Smooth muscle cell (in vitro differentiated cells): Measurements from ENCODE around the gene TBX10. TPM values are rescaled to one million over a fixed set of nuclear protein-coding genes. Genes with fewer than 3 reads are reported as not detected.

ENCODE experiments used
- DNase-seq: peaks from one replicate; lab custom pipeline; 2025; ENCODE audit not compliant: unreplicated experiment; lab: John Stamatoyannopoulos, UW
- H2AFZ ChIP-seq: fragments of 200-600 bp; sonication (generic); 2 replicates; pipeline ENCODE4 v1.6.0; 2016; ENCODE audit warnings: antibody characterized with exemption, low read depth, mild to moderate bottlenecking
- H3F3A ChIP-seq: fragments of 200-600 bp; sonication (generic); 2 replicates; pipeline ENCODE4 v1.6.0; 2017; ENCODE audit warnings: antibody characterized with exemption, low read depth
- H3K27ac ChIP-seq: fragments of 200-600 bp; sonication (generic); 2 replicates; pipeline ENCODE4 v1.5.1; 2016; ENCODE audit warnings: low read depth, mild to moderate bottlenecking
- H3K27me3 ChIP-seq: fragments of 200-600 bp; sonication (generic); 2 replicates; pipeline ENCODE4 v1.6.1; 2016; ENCODE audit warnings: low read depth, mild to moderate bottlenecking
- H3K36me3 ChIP-seq: fragments of 200-600 bp; sonication (generic); 2 replicates; pipeline ENCODE4 v1.5.1; 2016; ENCODE audit warnings: low read depth
- H3K4me1 ChIP-seq: fragments of 200-600 bp; sonication (generic); 2 replicates; pipeline ENCODE4 v1.5.1; 2016; ENCODE audit warnings: low read depth
- H3K4me2 ChIP-seq: fragments of 200-600 bp; sonication (generic); 2 replicates; pipeline ENCODE4 v1.6.0; 2016; ENCODE audit warnings: mild to moderate bottlenecking
- H3K4me3 ChIP-seq: fragments of 200-600 bp; sonication (generic); 2 replicates; pipeline ENCODE4 v1.5.1; 2016; ENCODE audit warnings: mild to moderate bottlenecking
- H3K79me2 ChIP-seq: fragments of 200-600 bp; sonication (generic); 2 replicates; pipeline ENCODE4 v1.6.0; 2016; ENCODE audit warnings: low read depth, mild to moderate bottlenecking
- H3K9ac ChIP-seq: fragments of 200-600 bp; sonication (generic); 2 replicates; pipeline ENCODE4 v1.6.0; 2016; ENCODE audit warnings: low read depth
- H3K9me3 ChIP-seq: fragments of 200-600 bp; sonication (generic); replicated peaks from 2 replicates; pipeline ENCODE4 v1.5.1; 2016; ENCODE audit warnings: low read depth
- H4K20me1 ChIP-seq: fragments of 200-600 bp; sonication (generic); 2 replicates; pipeline ENCODE4 v1.6.0; 2016; ENCODE audit warnings: low read depth
- WGBS: methylation state at CpG from one replicate; pipeline ENCODE4 v1.1.7; 2016; ENCODE audit warnings: low lambda C conversion rate; 5-methylcytosine and 5-hydroxymethylcytosine counted together
- polyA plus RNA-seq: library from polyadenylated mRNA; unstranded; fragments of >200 nt; fragmentation: Nextera tagmentation; extraction: Ambion mirVana; gene quantifications from 2 replicates; pipeline ENCODE4 v1.2.1, GENCODE V29; 2016
- total RNA-seq: library from RNA; depleted of rRNA; stranded (reverse); fragments of >200 nt; gene quantifications from 2 replicates; pipeline ENCODE4 v1.2.3, GENCODE V29; 2014
- TF ChIP-seq, protein P1 (sequence below): fragments of 200-600 bp; sonication (generic); IDR thresholded peaks from 2 replicates; pipeline ENCODE4 v1.5.1; 2017; ENCODE audit warnings: borderline replicate concordance, mild to moderate bottlenecking, antibody characterized with exemption; ENCODE audit not compliant: insufficient read depth, poor library complexity, severe bottlenecking

TBX10 gene
- total and polyA plus RNA-seq, 2 experiments from 2014 or later: not detected

GRCh38 chr11:67668192-67668551, 28.6 kb upstream of the TBX10 start:
- WGBS: 89% methylated on average over 5 of the region's 5 CpGs
- Histone ChIP-seq H3K9ac (no peak overlapping the region), H3K27ac (no peak overlapping the region), H3K79me2 (no peaks in the 10 kb centered on the region), H2AFZ (no peak overlapping the region), H3K4me1 (no peaks in the 10 kb centered on the region), H3K36me3 (no peaks in the 10 kb centered on the region), H3K9me3 (no peaks in the 10 kb centered on the region), H4K20me1 (no peaks in the 10 kb centered on the region), H3K27me3 (no peaks in the 10 kb centered on the region), H3K4me3 (no peak overlapping the region), H3K4me2 (no peak overlapping the region), H3F3A (no peaks in the 10 kb centered on the region)
- TF ChIP-seq, protein P1, sequence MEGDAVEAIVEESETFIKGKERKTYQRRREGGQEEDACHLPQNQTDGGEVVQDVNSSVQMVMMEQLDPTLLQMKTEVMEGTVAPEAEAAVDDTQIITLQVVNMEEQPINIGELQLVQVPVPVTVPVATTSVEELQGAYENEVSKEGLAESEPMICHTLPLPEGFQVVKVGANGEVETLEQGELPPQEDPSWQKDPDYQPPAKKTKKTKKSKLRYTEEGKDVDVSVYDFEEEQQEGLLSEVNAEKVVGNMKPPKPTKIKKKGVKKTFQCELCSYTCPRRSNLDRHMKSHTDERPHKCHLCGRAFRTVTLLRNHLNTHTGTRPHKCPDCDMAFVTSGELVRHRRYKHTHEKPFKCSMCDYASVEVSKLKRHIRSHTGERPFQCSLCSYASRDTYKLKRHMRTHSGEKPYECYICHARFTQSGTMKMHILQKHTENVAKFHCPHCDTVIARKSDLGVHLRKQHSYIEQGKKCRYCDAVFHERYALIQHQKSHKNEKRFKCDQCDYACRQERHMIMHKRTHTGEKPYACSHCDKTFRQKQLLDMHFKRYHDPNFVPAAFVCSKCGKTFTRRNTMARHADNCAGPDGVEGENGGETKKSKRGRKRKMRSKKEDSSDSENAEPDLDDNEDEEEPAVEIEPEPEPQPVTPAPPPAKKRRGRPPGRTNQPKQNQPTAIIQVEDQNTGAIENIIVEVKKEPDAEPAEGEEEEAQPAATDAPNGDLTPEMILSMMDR: no peak
- no peak for DNase-seq

DNA sequence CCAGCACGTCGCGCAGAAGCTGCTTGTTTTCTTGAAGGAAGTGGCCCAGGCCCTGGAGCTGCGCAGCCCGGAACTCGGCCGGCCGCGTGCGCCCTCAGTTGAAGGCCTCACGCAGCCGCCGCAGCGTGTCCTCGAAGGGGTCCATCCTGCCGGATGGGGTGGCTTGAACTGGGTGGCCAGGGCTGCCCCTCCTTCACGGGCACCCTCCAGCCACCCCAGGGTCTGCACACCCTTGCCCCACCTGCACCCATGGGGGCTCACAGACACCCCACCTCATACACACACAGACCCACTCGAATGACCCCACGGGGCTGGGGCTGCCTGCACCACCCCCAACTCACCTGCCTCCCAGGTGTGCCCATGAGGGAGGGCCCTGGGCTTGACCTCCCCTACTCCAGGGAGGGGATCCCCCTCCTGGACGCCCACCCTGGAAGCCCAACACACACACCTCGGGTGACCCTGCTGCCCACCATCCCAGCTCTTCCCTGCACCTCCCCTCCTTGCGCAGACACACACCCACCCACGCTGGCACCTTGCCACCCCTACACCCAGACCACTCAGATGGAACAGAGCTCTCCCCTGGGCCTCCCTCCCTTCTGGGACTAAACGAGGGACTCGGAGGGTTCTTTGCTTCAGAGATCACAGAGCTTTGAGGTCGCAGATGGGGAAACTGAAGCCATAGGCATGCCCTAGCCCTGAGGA, 28.1 kb upstream of the TBX10 start:
- Histone ChIP-seq H3K4me2 (no peak overlapping the region), H3K27ac (no peak overlapping the region), H2AFZ (no peak overlapping the region), H3K9ac (no peak overlapping the region), H4K20me1 (no peaks in the 10 kb centered on the region), H3K79me2 (no peaks in the 10 kb centered on the region), H3K4me3 (no peak overlapping the region), H3K36me3 (no peaks in the 10 kb centered on the region), H3K27me3 (no peaks in the 10 kb centered on the region), H3F3A (no peaks in the 10 kb centered on the region), H3K4me1 (no peaks in the 10 kb centered on the region), H3K9me3 (no peaks in the 10 kb centered on the region)
- no peak for DNase-seq
- whole genome bisulfite sequencing: 92% methylated on average over 25 of the region's 26 CpGs
- TF ChIP-seq, protein P1: no peak

GRCh38 chr11:67666676-67667489, 27.3 kb upstream of the TBX10 start:
- Histone ChIP-seq H3K36me3 (no peaks in the 10 kb centered on the region), H3K9ac (no peak overlapping the region), H3K4me3 (no peak overlapping the region), H3K4me1 (no peaks in the 10 kb centered on the region), H2AFZ (no peak overlapping the region), H3K27me3 (no peaks in the 10 kb centered on the region), H3F3A (no peaks in the 10 kb centered on the region), H3K9me3 (no peaks in the 10 kb centered on the region), H3K4me2 (no peak overlapping the region), H4K20me1 (no peaks in the 10 kb centered on the region), H3K79me2 (no peaks in the 10 kb centered on the region), H3K27ac (no peak overlapping the region)
- TF ChIP-seq, protein P1: no peak
- 83% methylated on average over 20 of the region's 20 CpGs for WGBS
- no peak for DNase-seq
